Measurements from ENCODE around the gene ARMC7.

Gene ARMC7

GRCh38 chr17:75147878-75148546 lies 38.2 kb downstream of the ARMC7 start:
- no peak for DNase-seq (ENCODE audit: low spot score)
- in situ Hi-C loops (cut with MboI; ENCODE audit: low sequenced_read_pairs, unreplicated experiment), result no loop called here
- TF ChIP-seq CTCF (IDR thresholded peaks at IDR 0.05; ENCODE audit: borderline replicate concordance, control extremely low read depth, extremely low read depth, insufficient read depth, missing control alignments), result no peak

GRCh38 chr17:75151930-75152329 lies 42.2 kb downstream of the ARMC7 start:
- DNase-seq (ENCODE audit: low spot score), result no peak
- TF ChIP-seq CTCF (IDR thresholded peaks at IDR 0.05; ENCODE audit: borderline replicate concordance, control extremely low read depth, extremely low read depth, insufficient read depth, missing control alignments), result no peak
- in situ Hi-C loops (cut with MboI; ENCODE audit: low sequenced_read_pairs, unreplicated experiment), result no loop called here

DNA sequence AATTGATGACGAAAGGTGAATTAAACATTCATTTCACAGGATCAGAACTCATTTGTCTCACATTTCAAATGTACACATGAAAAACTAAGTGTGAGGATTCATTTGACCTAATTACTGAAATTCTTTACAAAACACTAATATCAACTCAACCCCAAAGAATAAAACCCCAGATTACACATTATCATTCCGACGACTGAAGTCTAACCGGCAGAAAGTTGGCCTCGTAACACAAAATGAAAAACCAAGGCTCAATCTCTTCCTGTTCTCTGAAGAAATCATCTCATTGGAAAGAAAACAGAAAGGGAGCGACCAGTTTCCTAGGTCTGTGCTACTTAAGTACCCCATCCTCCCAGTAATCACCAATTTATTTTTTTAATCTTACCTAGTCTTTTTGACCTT lies 42.8 kb downstream of the ARMC7 start:
- no peak for TF ChIP-seq CTCF (IDR thresholded peaks at IDR 0.05; ENCODE audit: borderline replicate concordance, control extremely low read depth, extremely low read depth, insufficient read depth, missing control alignments)
- in situ Hi-C loops (cut with MboI; ENCODE audit: low sequenced_read_pairs, unreplicated experiment), result no loop called here
- no peak for DNase-seq (ENCODE audit: low spot score)

- in situ Hi-C loops (cut with MboI; ENCODE audit: low sequenced_read_pairs, unreplicated experiment), result no loop called here
- TF ChIP-seq CTCF (IDR thresholded peaks at IDR 0.05; ENCODE audit: borderline replicate concordance, control extremely low read depth, extremely low read depth, insufficient read depth, missing control alignments), result no peak
- peak; percentile 57 for DNase-seq (ENCODE audit: low spot score)
Measured at GRCh38 chr17:75152922-75153779, 43.4 kb downstream of the ARMC7 start.

- no peak for TF ChIP-seq CTCF (IDR thresholded peaks at IDR 0.05; ENCODE audit: borderline replicate concordance, control extremely low read depth, extremely low read depth, insufficient read depth, missing control alignments)
- in situ Hi-C loops (cut with MboI; ENCODE audit: low sequenced_read_pairs, unreplicated experiment), result no loop called here
- DNase-seq (ENCODE audit: low spot score), result peak; percentile 46
Measured at GRCh38 chr17:75153780-75154194, 44.0 kb downstream of the ARMC7 start.

GRCh38 chr17:75154195-75155106 lies 44.7 kb downstream of the ARMC7 start, which contains the start of gene JPT1:
Gene JPT1, minus strand, starts transcription at chr17:75154512. Its CDS starts 115 bp downstream, at chr17:75154397.
- in situ Hi-C loops (cut with MboI; ENCODE audit: low sequenced_read_pairs, unreplicated experiment), result no loop called here
- peak; percentile 98 for DNase-seq (ENCODE audit: low spot score)
- TF ChIP-seq CTCF (IDR thresholded peaks at IDR 0.05; ENCODE audit: borderline replicate concordance, control extremely low read depth, extremely low read depth, insufficient read depth, missing control alignments), result no peak

Measured in GM13976 (cell line).